ENCODE results near the gene MMP8.
A peak's percentile ranks its signal among the peaks of the same experiment; 100 is the strongest.

MMP8 gene, protein sequence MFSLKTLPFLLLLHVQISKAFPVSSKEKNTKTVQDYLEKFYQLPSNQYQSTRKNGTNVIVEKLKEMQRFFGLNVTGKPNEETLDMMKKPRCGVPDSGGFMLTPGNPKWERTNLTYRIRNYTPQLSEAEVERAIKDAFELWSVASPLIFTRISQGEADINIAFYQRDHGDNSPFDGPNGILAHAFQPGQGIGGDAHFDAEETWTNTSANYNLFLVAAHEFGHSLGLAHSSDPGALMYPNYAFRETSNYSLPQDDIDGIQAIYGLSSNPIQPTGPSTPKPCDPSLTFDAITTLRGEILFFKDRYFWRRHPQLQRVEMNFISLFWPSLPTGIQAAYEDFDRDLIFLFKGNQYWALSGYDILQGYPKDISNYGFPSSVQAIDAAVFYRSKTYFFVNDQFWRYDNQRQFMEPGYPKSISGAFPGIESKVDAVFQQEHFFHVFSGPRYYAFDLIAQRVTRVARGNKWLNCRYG

DNA sequence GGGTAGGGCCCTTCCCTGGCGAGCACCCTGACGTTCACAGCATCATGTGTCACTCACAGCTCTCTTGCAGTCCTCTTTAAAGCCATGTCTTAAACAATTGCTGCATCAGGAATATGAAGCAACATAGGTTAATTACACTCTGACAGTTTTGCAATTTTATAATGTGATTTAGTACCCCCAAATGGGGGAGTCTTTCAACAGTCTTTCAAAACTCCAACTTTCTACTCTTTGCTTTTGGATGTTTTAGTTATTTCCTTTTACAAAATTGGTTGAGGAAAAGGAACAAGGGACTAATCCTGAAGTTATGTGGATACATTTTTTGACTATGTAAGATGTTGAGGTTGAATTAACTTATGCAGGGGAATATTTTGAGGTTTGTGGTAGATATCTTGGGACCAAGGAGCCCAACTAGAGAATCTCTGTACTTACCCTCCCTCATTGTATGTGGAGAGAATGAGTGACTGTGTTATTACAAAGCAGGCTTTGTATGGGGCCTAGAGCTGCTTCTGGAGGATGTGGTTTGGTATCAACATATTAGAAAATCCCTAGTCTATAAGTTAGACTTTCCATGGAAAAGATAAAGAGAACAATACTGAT lies at the start of gene MMP8:
Gene MMP8 (minus strand): TSS at position 51 of the 597 bp plus-strand sequence. CDS start 99 bp downstream, outside the sequence.
- H3K4me3 ChIP-seq (replicated peaks; ENCODE audit: low read depth, low read length), result no peak within 1 kb of the TSS
- TF ChIP-seq, protein P1, sequence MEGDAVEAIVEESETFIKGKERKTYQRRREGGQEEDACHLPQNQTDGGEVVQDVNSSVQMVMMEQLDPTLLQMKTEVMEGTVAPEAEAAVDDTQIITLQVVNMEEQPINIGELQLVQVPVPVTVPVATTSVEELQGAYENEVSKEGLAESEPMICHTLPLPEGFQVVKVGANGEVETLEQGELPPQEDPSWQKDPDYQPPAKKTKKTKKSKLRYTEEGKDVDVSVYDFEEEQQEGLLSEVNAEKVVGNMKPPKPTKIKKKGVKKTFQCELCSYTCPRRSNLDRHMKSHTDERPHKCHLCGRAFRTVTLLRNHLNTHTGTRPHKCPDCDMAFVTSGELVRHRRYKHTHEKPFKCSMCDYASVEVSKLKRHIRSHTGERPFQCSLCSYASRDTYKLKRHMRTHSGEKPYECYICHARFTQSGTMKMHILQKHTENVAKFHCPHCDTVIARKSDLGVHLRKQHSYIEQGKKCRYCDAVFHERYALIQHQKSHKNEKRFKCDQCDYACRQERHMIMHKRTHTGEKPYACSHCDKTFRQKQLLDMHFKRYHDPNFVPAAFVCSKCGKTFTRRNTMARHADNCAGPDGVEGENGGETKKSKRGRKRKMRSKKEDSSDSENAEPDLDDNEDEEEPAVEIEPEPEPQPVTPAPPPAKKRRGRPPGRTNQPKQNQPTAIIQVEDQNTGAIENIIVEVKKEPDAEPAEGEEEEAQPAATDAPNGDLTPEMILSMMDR (IDR thresholded peaks at IDR 0.05; ENCODE audit: low read length, missing control alignments), result no peak
- DNase-seq (ENCODE audit: low read depth), result peak; percentile 11

DNA sequence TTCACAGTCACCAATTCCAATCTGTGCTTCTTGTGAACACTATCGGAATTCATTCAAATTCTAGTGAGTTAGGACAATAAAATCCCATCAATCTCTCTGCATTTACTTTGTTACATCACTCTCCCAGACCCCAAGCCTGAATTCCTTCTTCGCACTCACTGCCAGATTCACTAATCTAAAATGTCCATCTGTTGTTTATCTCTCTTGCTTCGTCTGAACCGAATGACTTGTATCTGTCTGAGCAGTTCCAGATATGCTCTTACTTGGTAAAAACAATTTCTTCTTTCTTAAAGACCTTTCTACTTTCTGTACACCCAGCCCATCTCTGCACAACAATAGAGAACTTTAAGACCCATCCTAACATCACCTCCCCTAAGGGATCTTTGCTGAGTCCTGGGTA lies 48.6 kb upstream of the MMP8 start:
- H3K4me3 ChIP-seq (replicated peaks; ENCODE audit: low read depth, low read length), result no peak overlapping the region
- DNase-seq (ENCODE audit: low read depth), result no peak
- TF ChIP-seq, protein P1 (IDR thresholded peaks at IDR 0.05; ENCODE audit: low read length, missing control alignments), result no peak

DNA sequence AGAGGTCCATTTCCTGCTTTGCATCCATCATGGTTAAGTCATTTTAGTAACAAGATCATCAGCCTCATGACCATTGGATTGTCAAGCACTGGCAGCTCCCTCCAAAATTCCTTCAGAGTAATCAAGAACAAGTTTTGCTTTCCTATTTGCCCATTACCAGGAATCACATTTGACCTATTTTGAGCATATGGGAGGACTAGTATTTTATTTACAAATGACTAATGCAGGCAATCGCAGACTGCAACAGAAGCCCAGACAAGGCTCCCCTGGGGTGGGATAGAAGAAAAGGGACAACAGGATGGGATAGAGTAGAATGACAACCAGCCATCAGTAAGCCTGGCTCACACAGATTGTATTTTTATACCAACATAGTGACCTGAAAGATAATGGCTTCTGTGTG lies 46.6 kb upstream of the MMP8 start:
- TF ChIP-seq, protein P1 (IDR thresholded peaks at IDR 0.05; ENCODE audit: low read length, missing control alignments), result no peak
- no peak overlapping the region for H3K4me3 ChIP-seq (replicated peaks; ENCODE audit: low read depth, low read length)
- no peak for DNase-seq (ENCODE audit: low read depth)

DNA sequence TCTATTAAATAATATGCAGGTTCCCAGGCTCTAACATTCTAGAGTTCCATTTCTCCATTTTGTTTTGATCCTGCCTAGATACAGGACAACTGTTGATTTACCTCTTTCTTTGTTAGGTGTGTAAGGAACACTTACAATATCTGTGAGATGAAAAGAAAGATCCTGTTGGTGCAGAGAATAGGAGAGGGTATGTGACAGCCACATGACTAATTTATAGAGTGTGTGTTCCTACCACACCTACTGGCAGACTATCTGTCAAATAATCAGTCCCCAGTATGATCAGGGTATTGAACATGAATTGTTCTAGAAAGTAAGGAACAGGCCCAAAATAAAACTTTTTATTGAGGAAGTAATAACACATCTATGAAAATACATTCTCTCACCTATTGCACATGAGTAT lies 45.4 kb upstream of the MMP8 start:
- no peak for DNase-seq (ENCODE audit: low read depth)
- no peak overlapping the region for H3K4me3 ChIP-seq (replicated peaks; ENCODE audit: low read depth, low read length)
- TF ChIP-seq, protein P1 (IDR thresholded peaks at IDR 0.05; ENCODE audit: low read length, missing control alignments), result no peak

DNA sequence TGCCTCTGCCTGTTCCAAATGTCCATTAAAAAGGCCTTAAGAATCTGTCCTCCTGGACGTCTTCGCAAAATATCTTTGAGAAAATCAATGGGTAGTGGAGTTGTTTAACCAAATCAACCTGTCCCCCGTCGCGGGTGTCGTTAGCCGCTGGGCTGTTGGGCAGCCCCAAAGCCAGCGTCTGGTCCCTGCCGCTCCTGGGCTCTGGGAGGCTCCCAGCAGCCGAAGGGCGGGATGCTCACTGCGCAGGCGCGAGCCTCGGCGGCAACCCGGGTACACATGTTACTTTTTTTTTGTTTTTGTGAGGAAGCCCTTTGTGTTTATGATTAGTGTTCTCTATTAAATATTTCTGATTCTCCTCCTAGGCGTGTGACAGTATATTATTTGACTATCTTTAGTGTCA lies 43.0 kb upstream of the MMP8 start:
- no peak for DNase-seq (ENCODE audit: low read depth)
- no peak overlapping the region for H3K4me3 ChIP-seq (replicated peaks; ENCODE audit: low read depth, low read length)
- TF ChIP-seq, protein P1 (IDR thresholded peaks at IDR 0.05; ENCODE audit: low read length, missing control alignments), result no peak

DNA sequence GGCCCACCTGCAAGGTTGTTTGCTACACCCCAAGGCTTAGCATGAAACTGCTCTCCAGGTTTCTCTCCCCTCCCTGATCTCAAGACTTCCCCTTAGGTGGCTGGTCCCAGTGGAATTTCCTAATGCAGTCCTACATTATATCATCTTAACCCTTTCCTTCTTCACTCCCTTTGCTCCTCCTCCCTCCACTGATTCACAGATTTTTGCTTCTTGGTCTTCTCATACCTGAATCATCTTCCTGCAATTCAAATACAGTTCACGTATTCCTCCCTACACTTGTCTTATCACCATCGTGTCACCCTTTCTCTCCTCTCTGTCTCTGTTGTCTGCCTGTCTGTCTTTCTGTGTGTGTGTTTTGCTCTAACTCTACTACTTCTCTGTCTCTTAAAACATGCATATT lies 38.7 kb upstream of the MMP8 start:
- DNase-seq (ENCODE audit: low read depth), result no peak
- H3K4me3 ChIP-seq (replicated peaks; ENCODE audit: low read depth, low read length), result no peak overlapping the region
- TF ChIP-seq, protein P1 (IDR thresholded peaks at IDR 0.05; ENCODE audit: low read length, missing control alignments), result no peak

Measured in fibroblast of pulmonary artery (primary cell).